Body of pancreas (tissue), 4 donors: ENCODE measurements around the gene LRRC28. TPM values are rescaled to one million over a fixed set of nuclear protein-coding genes. Genes with fewer than 3 reads are reported as not detected.

Experiments
- ATAC-seq: fragments of 150-250 bp; one replicate; pipeline ENCODE4 v1.9.1; 2016
- DNase-seq, 4 donors: peaks; one replicate each; pipeline ENCODE4 v3.0.0-alpha.2; 2019
- H3K27ac ChIP-seq, 4 donors: fragments of 200-600 bp; sonication (generic); 1 replicate in 3 of 4; 2 replicates in 1 of 4; pipeline versions ENCODE4 v1.5.1 to v1.6.1; 2016 to 2019; ENCODE audit warnings: mild to moderate bottlenecking in 1 of 4, mixed read lengths in 1 of 4, moderate library complexity in 1 of 4
- H3K27me3 ChIP-seq, 2 donors: fragments of 200-600 bp; sonication (generic); one replicate each; pipeline ENCODE4 v1.6.0; 2016; ENCODE audit warnings: mild to moderate bottlenecking in 1 of 2
- H3K36me3 ChIP-seq, 2 donors: fragments of 200-600 bp; sonication (generic); replicated peaks in 1 of 2; 2 replicates each; pipeline ENCODE4 v1.5.1; 2016; ENCODE audit warnings: low read depth in 2 of 2; ENCODE audit not compliant: insufficient read depth in 1 of 2
- H3K4me1 ChIP-seq: fragments of 200-600 bp; sonication (generic); one replicate; pipeline ENCODE4 v1.6.0; 2016
- H3K4me3 ChIP-seq, 2 donors: fragments of 200-600 bp; sonication (generic); 1 replicate in 1 of 2; 2 replicates in 1 of 2; pipeline ENCODE4 v1.5.1; 2016 to 2019
- H3K9me3 ChIP-seq, 3 donors: fragments of 200-600 bp; sonication (generic); 1 replicate in 2 of 3; 2 replicates in 1 of 3; pipeline ENCODE4 v1.5.1; 2016
- POLR2A ChIP-seq, 3 donors: fragments of 450-650 bp; IDR thresholded peaks; one replicate each; pipeline ENCODE4 v1.6.1; 2016; ENCODE audit warnings: antibody characterized with exemption in 3 of 3, mild to moderate bottlenecking in 2 of 3
- WGBS, 2 donors: methylation state at CpG; one replicate each; pipeline ENCODE4 v1.1.5; 2017; 5-methylcytosine and 5-hydroxymethylcytosine counted together
- intact Hi-C: fragments of 100-400 bp; cut with DNase I; formaldehyde crosslinking; loops from one replicate; pipeline ENCODE4 v1.15.1; 2023
- total RNA-seq, 2 donors: library from RNA; depleted of rRNA; stranded (reverse); fragments of >200 nt; gene quantifications; one replicate each; pipeline ENCODE4 v1.1.0, GENCODE V29; 2016
- TF ChIP-seq, protein P1 (sequence below), 7 experiments: fragments of 450-650 bp in 4 of 7; fragments of 200-600 bp in 3 of 7; sonication (generic) in 3 of 7; IDR thresholded peaks; one replicate each; pipeline ENCODE4 v1.5.1; 2016 to 2019; ENCODE audit warnings: antibody characterized with exemption in 7 of 7

Gene LRRC28
- total RNA-seq, 2 donors from 2014 or later, result 13.0 to 59.3 TPM

DNA sequence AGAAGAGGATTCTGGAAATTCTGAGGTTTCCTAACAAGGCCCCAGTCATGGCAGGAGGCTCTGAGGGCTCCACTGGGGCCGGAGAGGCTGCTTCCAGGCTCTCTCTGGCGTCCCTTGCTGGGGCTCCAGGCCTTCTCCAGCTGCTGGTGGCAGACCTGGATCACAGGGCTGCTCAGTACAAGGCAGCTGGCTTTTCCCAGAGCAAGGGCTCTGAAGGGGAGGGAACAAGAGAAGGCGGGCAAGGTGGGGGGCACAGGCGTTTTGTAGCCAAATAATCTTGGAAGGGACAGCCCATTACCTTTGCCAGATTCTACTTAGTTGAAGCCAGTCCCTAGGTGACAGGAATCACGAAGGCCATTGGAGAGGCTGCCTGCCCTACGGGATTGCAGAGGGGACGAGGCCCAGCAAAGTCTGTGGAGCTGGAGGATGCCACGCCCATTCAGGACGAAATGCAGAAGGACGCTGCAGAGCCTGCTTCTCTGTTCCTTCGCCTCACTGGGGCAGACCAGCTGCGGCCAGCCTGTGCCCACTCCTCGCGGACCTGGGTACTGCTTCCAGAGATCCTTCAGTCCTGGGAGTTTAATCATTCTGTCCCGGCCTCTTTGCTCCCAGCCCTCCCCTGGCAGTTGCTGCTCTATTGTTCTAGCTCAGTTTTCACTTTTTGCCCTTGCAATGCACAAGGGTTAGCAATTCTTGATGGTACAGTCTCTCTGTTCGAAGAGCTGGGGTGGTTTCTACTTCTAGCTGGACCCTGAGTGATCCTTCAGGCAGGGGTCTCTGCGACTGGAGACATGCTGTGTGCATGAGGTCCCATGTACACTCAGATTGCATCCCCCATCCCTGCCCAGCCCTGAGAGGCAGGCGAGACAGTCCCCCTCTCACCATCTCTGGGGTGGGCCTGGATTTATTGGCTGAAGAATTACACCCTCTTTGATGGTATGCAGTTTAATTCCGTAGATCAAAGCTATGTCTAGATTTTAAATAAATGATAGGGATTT is 165.2 kb downstream of the LRRC28 start:
- Histone ChIP-seq H3K9me3 (no peaks in the 10 kb centered on the region), H3K27ac (peak overlapping the region in 1 of 4 donors; percentile 34), H3K4me1 (peaks cover 4% of the 10 kb centered on the region), H3K36me3 (no peaks in the 10 kb centered on the region), H3K27me3 (no peaks in the 10 kb centered on the region), H3K4me3 (no peak overlapping the region)
- DNase-seq (peak in 1 of 4 donors; percentile 80), ATAC-seq (no peak)
- WGBS, 2 donors, result 76 to 78% methylated on average over 13 to 19 of the region's 19 CpGs
- TF ChIP-seq, protein P1, sequence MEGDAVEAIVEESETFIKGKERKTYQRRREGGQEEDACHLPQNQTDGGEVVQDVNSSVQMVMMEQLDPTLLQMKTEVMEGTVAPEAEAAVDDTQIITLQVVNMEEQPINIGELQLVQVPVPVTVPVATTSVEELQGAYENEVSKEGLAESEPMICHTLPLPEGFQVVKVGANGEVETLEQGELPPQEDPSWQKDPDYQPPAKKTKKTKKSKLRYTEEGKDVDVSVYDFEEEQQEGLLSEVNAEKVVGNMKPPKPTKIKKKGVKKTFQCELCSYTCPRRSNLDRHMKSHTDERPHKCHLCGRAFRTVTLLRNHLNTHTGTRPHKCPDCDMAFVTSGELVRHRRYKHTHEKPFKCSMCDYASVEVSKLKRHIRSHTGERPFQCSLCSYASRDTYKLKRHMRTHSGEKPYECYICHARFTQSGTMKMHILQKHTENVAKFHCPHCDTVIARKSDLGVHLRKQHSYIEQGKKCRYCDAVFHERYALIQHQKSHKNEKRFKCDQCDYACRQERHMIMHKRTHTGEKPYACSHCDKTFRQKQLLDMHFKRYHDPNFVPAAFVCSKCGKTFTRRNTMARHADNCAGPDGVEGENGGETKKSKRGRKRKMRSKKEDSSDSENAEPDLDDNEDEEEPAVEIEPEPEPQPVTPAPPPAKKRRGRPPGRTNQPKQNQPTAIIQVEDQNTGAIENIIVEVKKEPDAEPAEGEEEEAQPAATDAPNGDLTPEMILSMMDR (IDR thresholded peaks at IDR 0.05), result no peak
- TF ChIP-seq POLR2A (IDR thresholded peaks at IDR 0.05), result no peak
- intact Hi-C loops, result no loop called here

DNA sequence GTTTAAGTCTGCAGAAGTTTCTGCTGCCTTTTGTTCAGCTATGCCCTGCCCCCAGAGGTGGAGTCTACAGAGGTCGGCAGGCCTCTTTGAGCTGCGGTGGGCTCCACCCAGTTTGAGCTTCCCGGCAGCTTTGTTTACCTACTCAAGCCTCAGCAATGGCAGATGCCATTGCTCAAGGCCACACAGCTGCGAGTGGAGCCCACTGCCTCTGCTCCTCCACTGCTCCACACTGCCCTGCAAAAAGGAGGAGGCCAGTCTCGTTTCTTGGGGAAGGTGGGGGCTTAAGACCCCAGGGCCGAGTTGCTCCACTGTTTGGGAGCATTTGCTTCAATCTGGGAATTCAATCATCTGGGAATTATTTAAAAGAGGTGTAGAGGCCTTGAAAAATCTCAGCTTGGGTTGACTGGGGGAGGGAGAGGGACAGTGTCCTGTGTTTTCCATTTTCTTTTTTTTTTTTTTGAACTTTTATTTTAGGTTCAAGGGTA is 169.9 kb downstream of the LRRC28 start:
- Histone ChIP-seq H3K4me1 (peaks cover 4% of the 10 kb centered on the region), H3K4me3 (no peak overlapping the region), H3K27me3 (peaks cover 0 to 4% of the 10 kb centered on the region in 2 donors), H3K36me3 (no peaks in the 10 kb centered on the region), H3K9me3 (no peaks in the 10 kb centered on the region), H3K27ac (no peak overlapping the region)
- 13 to 21% methylated on average over 4 to 6 of the region's 6 CpGs for WGBS, 2 donors
- DNase-seq (peak in 1 of 4 donors; percentile 48), ATAC-seq (no peak)
- intact Hi-C loops, result no loop called here
- TF ChIP-seq, protein P1 (IDR thresholded peaks at IDR 0.05), result no peak
- TF ChIP-seq POLR2A (IDR thresholded peaks at IDR 0.05), result no peak

GRCh38 chr15:99421758-99422157 is 170.5 kb downstream of the LRRC28 start:
- no peak for ATAC-seq

DNA sequence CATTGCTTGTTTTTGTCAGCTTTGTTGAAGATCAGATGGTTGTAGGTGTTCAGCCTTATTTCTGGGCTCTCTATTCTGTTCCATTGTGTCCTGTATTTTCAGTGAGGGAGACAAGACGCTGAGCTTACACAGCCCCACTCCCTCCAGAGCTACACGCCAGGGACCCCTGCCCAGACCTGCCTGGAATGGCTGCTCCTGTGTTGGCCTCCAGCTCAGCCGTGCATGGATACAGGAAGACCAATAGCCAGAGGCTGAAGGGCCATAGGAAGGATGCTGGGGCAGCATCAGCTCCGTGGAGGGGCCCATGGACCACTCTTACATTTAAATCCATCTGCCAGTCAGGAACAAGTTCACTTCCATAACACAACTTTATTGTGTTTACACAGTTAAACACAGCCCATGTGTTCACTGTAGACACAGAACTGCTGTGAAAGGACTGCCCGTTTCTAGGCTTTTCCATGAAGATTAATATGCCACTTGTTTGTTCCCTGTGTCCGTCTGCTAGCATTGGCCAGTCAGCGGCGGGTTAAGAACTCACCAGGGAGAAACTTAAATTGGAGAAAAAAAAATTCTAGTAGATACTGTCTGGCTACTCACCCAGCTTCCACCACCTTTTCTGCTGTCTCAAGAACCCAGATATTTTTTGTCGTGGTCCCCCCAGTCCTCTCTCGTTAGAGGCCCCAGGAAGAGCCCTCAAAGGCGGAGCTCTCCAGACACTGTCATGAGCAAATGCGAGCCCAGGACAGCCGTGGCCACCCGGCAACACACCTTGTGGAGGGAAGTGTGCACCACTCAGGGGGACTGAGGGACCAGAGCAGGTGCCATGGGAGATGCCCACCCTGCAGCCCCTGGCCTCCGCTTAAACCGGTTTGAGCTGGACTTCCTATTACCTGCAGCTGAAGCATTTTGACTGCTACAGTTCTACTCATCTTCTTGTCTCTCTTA is 172.2 kb downstream of the LRRC28 start:
- ATAC-seq (no peak), DNase-seq (no peak)
- no peak overlapping the region for H3K27ac ChIP-seq
- no peaks in the 10 kb centered on the region for H3K36me3 ChIP-seq
- TF ChIP-seq, protein P1 (IDR thresholded peaks at IDR 0.05), result no peak
- no peak for TF ChIP-seq POLR2A (IDR thresholded peaks at IDR 0.05)
- WGBS, 2 donors, result 71 to 73% methylated on average over 15 of the region's 16 CpGs
- no peaks in the 10 kb centered on the region for H3K9me3 ChIP-seq
- intact Hi-C loops, result no loop called here
- peaks cover 0 to 4% of the 10 kb centered on the region in 2 donors for H3K27me3 ChIP-seq
- peaks cover 4% of the 10 kb centered on the region for H3K4me1 ChIP-seq
- H3K4me3 ChIP-seq, result no peak overlapping the region

More at GRCh38 chr15:99421758-99422157, 170.5 kb downstream of the LRRC28 start:
- H3K9me3 ChIP-seq, result no peaks in the 10 kb centered on the region
- H3K36me3 ChIP-seq, result no peaks in the 10 kb centered on the region
- 96 to 97% methylated on average over 1 of the region's 1 CpG for WGBS, 2 donors
- no peak for TF ChIP-seq POLR2A (IDR thresholded peaks at IDR 0.05)
- TF ChIP-seq, protein P1 (IDR thresholded peaks at IDR 0.05), result no peak
- peaks cover 4% of the 10 kb centered on the region for H3K4me1 ChIP-seq
- no peak overlapping the region for H3K4me3 ChIP-seq
- peaks cover 0 to 4% of the 10 kb centered on the region in 2 donors for H3K27me3 ChIP-seq
- no peak for DNase-seq
- intact Hi-C loops, result no loop called here
- no peak overlapping the region for H3K27ac ChIP-seq
